Neural cell (in vitro differentiated cells): ENCODE measurements around the gene GSX2. TPM values are rescaled to one million over a fixed set of nuclear protein-coding genes. Genes with fewer than 3 reads are reported as not detected.

Source experiments
- H2AFZ ChIP-seq: fragments of 200-600, 300-800 bp; sonication (generic), shearing (Covaris generic); 2 replicates; pipeline ENCODE4 v1.6.0; 2014; ENCODE audit warnings: low read depth, mild to moderate bottlenecking, antibody characterized with exemption, low read length, moderate library complexity
- H3F3A ChIP-seq: fragments of 200-600 bp; shearing (Covaris generic); 2 replicates; pipeline ENCODE4 v1.6.1; 2016; ENCODE audit warnings: mild to moderate bottlenecking, moderate library complexity, mixed read lengths, antibody characterized with exemption, low read length; ENCODE audit not compliant: insufficient read depth, poor library complexity, severe bottlenecking
- H3K27ac ChIP-seq: fragments of 200-600, 300-800 bp; sonication (generic), shearing (Covaris generic); 2 replicates; pipeline ENCODE4 v1.5.1; 2014; ENCODE audit warnings: mild to moderate bottlenecking, low read length, moderate library complexity
- H3K27me3 ChIP-seq: fragments of 300-800, 200-600 bp; sonication (generic), shearing (Covaris generic); 2 replicates; pipeline ENCODE4 v1.6.0; 2014; ENCODE audit warnings: mild to moderate bottlenecking, low read depth, low read length, moderate library complexity; ENCODE audit not compliant: insufficient read depth
- H3K36me3 ChIP-seq: fragments of 300-800, 200-600 bp; sonication (generic), shearing (Covaris generic); 2 replicates; pipeline ENCODE4 v1.5.1; 2014; ENCODE audit warnings: mild to moderate bottlenecking, antibody characterized with exemption, low read length, moderate library complexity; ENCODE audit not compliant: insufficient read depth
- H3K4me2 ChIP-seq: fragments of 300-800, 200-600 bp; sonication (generic), shearing (Covaris generic); 2 replicates; pipeline ENCODE4 v1.6.0; 2014; ENCODE audit warnings: mild to moderate bottlenecking, low read length
- H3K4me3 ChIP-seq: fragments of 300-800, 200-600 bp; sonication (generic), shearing (Covaris generic); 2 replicates; pipeline ENCODE4 v1.5.1; 2014; ENCODE audit warnings: mild to moderate bottlenecking, low read length, moderate library complexity
- H3K79me2 ChIP-seq: fragments of 200-600 bp; shearing (Covaris generic); replicated peaks from 2 replicates; pipeline ENCODE4 v1.6.0; 2014; ENCODE audit warnings: mild to moderate bottlenecking, low read length, moderate library complexity; ENCODE audit not compliant: insufficient read depth
- H3K9ac ChIP-seq: fragments of 300-800, 200-600 bp; sonication (generic), shearing (Covaris generic); 2 replicates; pipeline ENCODE4 v1.6.1; 2016; ENCODE audit warnings: mild to moderate bottlenecking, low read length, mixed read lengths
- H3K9me2 ChIP-seq: fragments of 200-600 bp; shearing (Covaris generic); 2 replicates; pipeline ENCODE4 v1.6.1; 2016; ENCODE audit warnings: mild to moderate bottlenecking, low read length, mixed read lengths; ENCODE audit not compliant: insufficient read depth
- H3K9me3 ChIP-seq: fragments of 200-600, 300-800 bp; sonication (generic), shearing (Covaris generic); 2 replicates; pipeline ENCODE4 v1.6.1; 2016; ENCODE audit warnings: mild to moderate bottlenecking, mixed run types, low read length, moderate library complexity, mixed read lengths
- H4K20me1 ChIP-seq: fragments of 200-600 bp; shearing (Covaris generic); 2 replicates; pipeline ENCODE4 v1.6.1; 2016; ENCODE audit warnings: mild to moderate bottlenecking, mixed run types; ENCODE audit not compliant: insufficient read depth
- CTCF ChIP-seq: fragments of 450-650 bp; IDR thresholded peaks from 2 replicates; pipeline ENCODE4 v1.5.1; 2014; ENCODE audit warnings: antibody characterized with exemption, mild to moderate bottlenecking, moderate library complexity; ENCODE audit not compliant: poor library complexity, severe bottlenecking
- EP300 ChIP-seq: fragments of 450-650 bp; conservative IDR thresholded peaks from 2 replicates; pipeline ENCODE4 v1.6.1; 2014; ENCODE audit warnings: antibody characterized with exemption, mild to moderate bottlenecking, moderate library complexity; ENCODE audit not compliant: poor library complexity, severe bottlenecking
- EZH2 ChIP-seq: fragments of 200-600, 300-800 bp; shearing (Covaris generic), sonication (generic); IDR thresholded peaks from 2 replicates; pipeline ENCODE4 v1.6.1; 2014; ENCODE audit warnings: antibody characterized with exemption, low read length, borderline replicate concordance, mild to moderate bottlenecking; ENCODE audit not compliant: insufficient read depth, poor library complexity, severe bottlenecking
- MXI1 ChIP-seq: fragments of 450-650 bp; conservative IDR thresholded peaks from 2 replicates; pipeline ENCODE4 v1.6.1; 2014; ENCODE audit warnings: antibody characterized with exemption, mild to moderate bottlenecking; ENCODE audit not compliant: poor library complexity, severe bottlenecking
- POLR2AphosphoS5 ChIP-seq: IDR thresholded peaks from 2 replicates; pipeline ENCODE4 v1.6.1; 2012
- RAD21 ChIP-seq: fragments of 450-650 bp; conservative IDR thresholded peaks from 2 replicates; pipeline ENCODE4 v1.6.1; 2014; ENCODE audit warnings: antibody characterized with exemption, mild to moderate bottlenecking, moderate library complexity
- REST ChIP-seq: IDR thresholded peaks from 2 replicates; pipeline ENCODE4 v1.6.1; 2012; ENCODE audit warnings: borderline replicate concordance
- SMC3 ChIP-seq: fragments of 450-650 bp; conservative IDR thresholded peaks from 2 replicates; pipeline ENCODE4 v1.6.1; 2014; ENCODE audit warnings: antibody characterized with exemption, mild to moderate bottlenecking, moderate library complexity; ENCODE audit not compliant: poor library complexity
- TAF1 ChIP-seq: IDR thresholded peaks from 2 replicates; pipeline ENCODE4 v1.6.1; 2012; ENCODE audit warnings: low read depth
- polyA plus RNA-seq: library from polyadenylated mRNA; depleted of rRNA; stranded (reverse); fragments of >200 nt; gene quantifications from 2 replicates; pipeline ENCODE4 v1.2.3, GENCODE V29; 2014

The GSX2 gene
- polyA plus RNA-seq, 1 donor from 2014 or later = 0.87 TPM

- TF ChIP-seq POLR2AphosphoS5 = no peak
- TF ChIP-seq EP300 = no peak
- no peak for TF ChIP-seq CTCF
- no peak for TF ChIP-seq MXI1
- no peak for TF ChIP-seq SMC3
- no peak for TF ChIP-seq REST
- TF ChIP-seq EZH2 = no peak
- TF ChIP-seq TAF1 = no peak
- Histone ChIP-seq H3K79me2 (peaks cover 70% of the 10 kb centered on the region), H3K27ac (no peak overlapping the region), H3K27me3 (no peaks in the 10 kb centered on the region), H2AFZ (no peak overlapping the region), H3K9ac (no peak overlapping the region), H4K20me1 (no peaks in the 10 kb centered on the region), H3K9me3 (no peaks in the 10 kb centered on the region), H3K4me3 (peak overlapping the region; percentile 95), H3K9me2 (no peaks in the 10 kb centered on the region), H3F3A (no peaks in the 10 kb centered on the region), H3K4me2 (peak overlapping the region; percentile 99), H3K36me3 (no peaks in the 10 kb centered on the region)
Measured at GRCh38 chr4:54061873-54062272, 38.1 kb upstream of the GSX2 start.

GRCh38 chr4:54062392-54062791 lies 37.6 kb upstream of the GSX2 start:
- no peaks in the 10 kb centered on the region for H3K9me2 ChIP-seq
- peaks cover 65% of the 10 kb centered on the region for H3K79me2 ChIP-seq
- H3K9me3 ChIP-seq = no peaks in the 10 kb centered on the region
- H3K27ac ChIP-seq = no peak overlapping the region
- no peaks in the 10 kb centered on the region for H3K27me3 ChIP-seq
- no peaks in the 10 kb centered on the region for H3K36me3 ChIP-seq
- no peak overlapping the region for H2AFZ ChIP-seq
- no peak overlapping the region for H3K9ac ChIP-seq
- H3K4me2 ChIP-seq = peak overlapping the region; percentile 99
- TF ChIP-seq EZH2 (no peak), MXI1 (no peak), REST (no peak), EP300 (no peak), TAF1 (no peak), SMC3 (no peak), POLR2AphosphoS5 (no peak), CTCF (no peak), RAD21 (no peak)
- no peaks in the 10 kb centered on the region for H3F3A ChIP-seq
- no peaks in the 10 kb centered on the region for H4K20me1 ChIP-seq
- H3K4me3 ChIP-seq = peak overlapping the region; percentile 95
